Esophagus muscularis mucosa (tissue), 4 donors: Measurements from ENCODE around the gene MLXIPL. TPM values are rescaled to one million over a fixed set of nuclear protein-coding genes. Genes with fewer than 3 reads are reported as not detected.

Experiments used
- DNase-seq: peaks from one replicate; pipeline ENCODE4 v3.0.0-alpha.2; 2017; ENCODE audit errors: extremely low spot score
- H3K27ac ChIP-seq, 4 donors: fragments of 200-600 bp; sonication (generic); replicated peaks in 1 of 4; 1 replicate in 3 of 4; 2 replicates in 1 of 4; pipeline ENCODE4 v1.5.1; 2016 to 2019; ENCODE audit warnings: mild to moderate bottlenecking in 1 of 4
- H3K27me3 ChIP-seq, 4 donors: fragments of 200-600 bp; sonication (generic); one replicate each; pipeline versions ENCODE4 v1.5.1 to v1.6.0; 2016 to 2019
- H3K36me3 ChIP-seq, 4 donors: fragments of 200-600 bp; sonication (generic); one replicate each; pipeline ENCODE4 v1.5.1; 2016 to 2019
- H3K4me1 ChIP-seq, 4 donors: fragments of 200-600 bp; sonication (generic); one replicate each; pipeline ENCODE4 v1.5.1; 2016 to 2019
- H3K4me3 ChIP-seq, 4 donors: fragments of 200-600 bp; sonication (generic); 1 replicate in 2 of 4; 2 replicates in 2 of 4; pipeline ENCODE4 v1.5.1; 2016 to 2019; ENCODE audit warnings: mild to moderate bottlenecking in 4 of 4, moderate library complexity in 1 of 4
- H3K9me3 ChIP-seq, 4 donors: fragments of 200-600 bp; sonication (generic); 1 replicate in 3 of 4; 2 replicates in 1 of 4; pipeline ENCODE4 v1.5.1; 2016 to 2019
- EP300 ChIP-seq: sonication (generic); formaldehyde crosslinking; IDR thresholded peaks from one replicate; pipeline ENCODE4 v1.6.1; 2017; ENCODE audit warnings: antibody characterized with exemption
- POLR2A ChIP-seq: fragments of 450-650 bp; IDR thresholded peaks from one replicate; pipeline ENCODE4 v1.6.1; 2017; ENCODE audit warnings: antibody characterized with exemption, moderate library complexity, mild to moderate bottlenecking, low read depth
- POLR2AphosphoS5 ChIP-seq, 2 donors: sonication (generic); formaldehyde crosslinking; IDR thresholded peaks; one replicate each; pipeline ENCODE4 v1.6.1; 2017; ENCODE audit warnings: antibody characterized with exemption in 2 of 2
- WGBS: methylation state at CpG from one replicate; pipeline ENCODE4 v1.1.5; 2018; 5-methylcytosine and 5-hydroxymethylcytosine counted together
- intact Hi-C: fragments of 100-400 bp; cut with DNase I; formaldehyde crosslinking; loops from one replicate; pipeline ENCODE4 v1.15.1; 2023
- total RNA-seq, 4 donors: library from RNA; depleted of rRNA; stranded (reverse); fragments of >200 nt; gene quantifications; one replicate each; pipeline versions ENCODE4 v1.1.0 to v1.2.1, GENCODE V29; 2016
- TF ChIP-seq, protein P1 (sequence below), 3 experiments: fragments of 200-600 bp in 2 of 3; fragments of 450-650 bp in 1 of 3; sonication (generic) in 2 of 3; IDR thresholded peaks; one replicate each; pipeline ENCODE4 v1.5.1; 2017 to 2019; ENCODE audit warnings: antibody characterized with exemption in 3 of 3, mild to moderate bottlenecking in 2 of 3, moderate library complexity in 1 of 3

MLXIPL gene
- total RNA-seq, 4 donors from 2014 or later, result 6.5 to 19.5 (median 10.3) TPM

DNA sequence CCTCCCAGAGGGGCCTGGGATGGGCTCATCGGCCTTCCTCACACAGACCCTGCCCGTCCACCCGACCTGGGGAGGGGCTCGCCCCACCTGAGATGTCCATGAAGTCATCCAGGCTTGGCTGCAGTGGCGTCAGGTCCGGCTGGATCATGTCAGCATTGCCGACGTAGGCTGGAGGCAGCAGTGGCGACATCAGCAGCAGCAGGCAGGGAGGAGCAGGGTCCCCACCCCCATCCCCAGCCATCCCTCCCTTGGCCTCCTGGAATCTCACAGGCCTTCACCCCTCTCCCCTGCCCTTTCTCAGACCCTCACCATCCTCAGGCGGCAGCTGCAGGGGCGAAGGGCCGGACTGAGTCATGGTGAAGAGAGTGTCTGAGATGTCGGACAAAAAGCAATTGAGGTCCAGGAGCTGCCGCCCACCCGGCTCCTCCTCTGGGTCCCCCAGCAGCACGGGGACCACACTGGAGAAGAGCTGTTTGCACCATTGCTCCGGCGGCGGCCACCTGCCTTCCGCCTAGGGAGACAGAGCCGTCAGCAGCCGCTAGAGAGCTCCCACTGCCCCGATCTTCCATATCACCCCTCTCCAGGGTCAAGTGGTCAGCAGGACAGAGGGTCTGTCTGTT is 18.6 kb downstream of the MLXIPL start:
- H3K9me3 ChIP-seq, result no peaks in the 10 kb centered on the region
- no peaks in the 10 kb centered on the region for H3K36me3 ChIP-seq
- no peak for DNase-seq
- 62% methylated on average over 20 of the region's 23 CpGs for WGBS
- peaks cover 3 to 9% (median 7%) of the 10 kb centered on the region in 4 donors for H3K4me1 ChIP-seq
- TF ChIP-seq EP300 (no peak), POLR2A (no peak), POLR2AphosphoS5 (IDR thresholded peaks at IDR 0.05) (no peak)
- TF ChIP-seq, protein P1, sequence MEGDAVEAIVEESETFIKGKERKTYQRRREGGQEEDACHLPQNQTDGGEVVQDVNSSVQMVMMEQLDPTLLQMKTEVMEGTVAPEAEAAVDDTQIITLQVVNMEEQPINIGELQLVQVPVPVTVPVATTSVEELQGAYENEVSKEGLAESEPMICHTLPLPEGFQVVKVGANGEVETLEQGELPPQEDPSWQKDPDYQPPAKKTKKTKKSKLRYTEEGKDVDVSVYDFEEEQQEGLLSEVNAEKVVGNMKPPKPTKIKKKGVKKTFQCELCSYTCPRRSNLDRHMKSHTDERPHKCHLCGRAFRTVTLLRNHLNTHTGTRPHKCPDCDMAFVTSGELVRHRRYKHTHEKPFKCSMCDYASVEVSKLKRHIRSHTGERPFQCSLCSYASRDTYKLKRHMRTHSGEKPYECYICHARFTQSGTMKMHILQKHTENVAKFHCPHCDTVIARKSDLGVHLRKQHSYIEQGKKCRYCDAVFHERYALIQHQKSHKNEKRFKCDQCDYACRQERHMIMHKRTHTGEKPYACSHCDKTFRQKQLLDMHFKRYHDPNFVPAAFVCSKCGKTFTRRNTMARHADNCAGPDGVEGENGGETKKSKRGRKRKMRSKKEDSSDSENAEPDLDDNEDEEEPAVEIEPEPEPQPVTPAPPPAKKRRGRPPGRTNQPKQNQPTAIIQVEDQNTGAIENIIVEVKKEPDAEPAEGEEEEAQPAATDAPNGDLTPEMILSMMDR (IDR thresholded peaks at IDR 0.05), result no peak
- no peak overlapping the region for H3K27ac ChIP-seq
- no peak overlapping the region for H3K4me3 ChIP-seq
- peaks cover 0 to 49% (median 2%) of the 10 kb centered on the region in 4 donors for H3K27me3 ChIP-seq
- intact Hi-C loops, result loop anchor here (2.0 kb wide), 1 partner anchor 61 kb away; the partner anchor contains the start of gene VPS37D

DNA sequence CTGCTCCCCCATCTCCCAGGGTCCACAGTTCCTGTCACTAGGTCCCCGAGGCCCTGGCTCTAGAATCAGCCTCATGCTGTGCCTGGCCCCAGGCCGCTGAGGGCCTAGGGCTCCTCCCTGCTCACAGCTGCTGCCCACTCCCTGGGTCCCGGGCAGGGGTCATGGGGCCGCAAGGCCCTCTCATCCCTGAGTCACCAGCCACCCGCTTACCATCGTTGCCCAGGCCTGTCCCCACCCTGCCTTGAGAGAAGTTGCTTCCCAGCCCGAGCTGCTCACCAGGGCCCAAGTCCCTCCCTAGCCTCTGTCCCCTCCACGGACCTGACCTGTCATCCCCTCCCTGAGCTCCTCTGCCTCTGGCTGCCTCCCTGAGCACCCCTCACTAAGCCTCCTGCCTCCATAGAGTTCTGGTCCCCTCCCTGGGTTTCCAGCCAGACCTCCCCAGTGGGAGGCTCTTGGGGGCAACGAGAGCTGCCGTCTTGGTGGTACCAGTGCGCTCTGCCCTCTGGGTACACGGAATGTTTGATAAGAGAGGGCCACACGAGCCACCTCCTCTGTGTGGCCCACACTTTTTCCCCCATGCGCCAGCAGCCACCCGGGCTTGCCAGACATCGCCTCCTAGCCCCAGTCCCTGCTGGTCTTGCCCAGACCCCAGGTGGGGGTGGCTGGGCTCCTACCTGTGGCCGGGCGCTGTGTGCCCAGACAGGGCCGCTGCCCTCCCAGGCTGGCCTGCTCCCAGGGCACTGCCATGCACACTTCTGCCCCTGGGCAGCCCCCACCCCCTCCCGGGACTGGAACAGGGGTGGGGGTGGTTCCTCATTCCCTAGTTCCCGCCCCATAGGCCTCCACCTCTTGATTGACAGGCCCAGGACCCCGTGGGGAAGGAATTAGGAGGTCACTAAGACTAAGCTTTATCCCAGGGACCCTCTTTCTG is 21.3 kb downstream of the MLXIPL start:
- intact Hi-C loops, result no loop called here
- H3K4me3 ChIP-seq, result no peak overlapping the region
- H3K9me3 ChIP-seq, result no peaks in the 10 kb centered on the region
- no peak for TF ChIP-seq EP300
- TF ChIP-seq, protein P1 (IDR thresholded peaks at IDR 0.05), result no peak
- H3K36me3 ChIP-seq, result no peaks in the 10 kb centered on the region
- WGBS, result 77% methylated on average over 20 of the region's 22 CpGs
- H3K27ac ChIP-seq, result no peak overlapping the region
- H3K27me3 ChIP-seq, result peaks cover 0 to 59% (median 2%) of the 10 kb centered on the region in 4 donors
- DNase-seq, result no peak
- H3K4me1 ChIP-seq, result peaks cover 3 to 9% (median 7%) of the 10 kb centered on the region in 4 donors

DNA sequence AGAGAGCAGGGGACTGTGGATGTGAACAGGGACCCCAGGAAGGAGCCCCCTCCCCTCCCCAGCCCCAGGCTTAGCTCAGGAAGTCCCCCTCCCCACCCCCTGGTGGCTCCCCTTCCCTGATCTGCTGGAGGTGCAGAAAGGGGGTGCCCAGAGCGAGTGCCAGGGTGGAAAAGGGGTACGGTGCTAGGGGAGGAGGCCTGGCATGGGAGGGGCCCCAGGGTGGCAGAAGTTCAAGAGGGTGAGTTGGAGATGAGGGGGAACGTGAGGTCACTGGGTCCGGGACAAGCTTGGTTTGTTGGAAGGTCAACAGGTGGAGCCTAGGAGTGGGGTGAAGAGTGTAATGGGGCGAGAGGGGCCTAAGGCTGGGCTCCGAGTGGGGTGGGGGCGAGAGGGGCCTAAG is 24.4 kb downstream of the MLXIPL start:
- intact Hi-C loops, result no loop called here
- Histone ChIP-seq H3K27me3 (peaks cover 0 to 64% (median 0%) of the 10 kb centered on the region in 4 donors), H3K27ac (no peak overlapping the region), H3K4me3 (no peak overlapping the region), H3K36me3 (no peaks in the 10 kb centered on the region), H3K9me3 (no peaks in the 10 kb centered on the region), H3K4me1 (no peaks in the 10 kb centered on the region)
- WGBS, result 73% methylated on average over 7 of the region's 7 CpGs
- no peak for DNase-seq
- TF ChIP-seq, protein P1 (IDR thresholded peaks at IDR 0.05), result no peak
- TF ChIP-seq POLR2A, result no peak
- no peak for TF ChIP-seq POLR2AphosphoS5 (IDR thresholded peaks at IDR 0.05)
- no peak for TF ChIP-seq EP300

DNA sequence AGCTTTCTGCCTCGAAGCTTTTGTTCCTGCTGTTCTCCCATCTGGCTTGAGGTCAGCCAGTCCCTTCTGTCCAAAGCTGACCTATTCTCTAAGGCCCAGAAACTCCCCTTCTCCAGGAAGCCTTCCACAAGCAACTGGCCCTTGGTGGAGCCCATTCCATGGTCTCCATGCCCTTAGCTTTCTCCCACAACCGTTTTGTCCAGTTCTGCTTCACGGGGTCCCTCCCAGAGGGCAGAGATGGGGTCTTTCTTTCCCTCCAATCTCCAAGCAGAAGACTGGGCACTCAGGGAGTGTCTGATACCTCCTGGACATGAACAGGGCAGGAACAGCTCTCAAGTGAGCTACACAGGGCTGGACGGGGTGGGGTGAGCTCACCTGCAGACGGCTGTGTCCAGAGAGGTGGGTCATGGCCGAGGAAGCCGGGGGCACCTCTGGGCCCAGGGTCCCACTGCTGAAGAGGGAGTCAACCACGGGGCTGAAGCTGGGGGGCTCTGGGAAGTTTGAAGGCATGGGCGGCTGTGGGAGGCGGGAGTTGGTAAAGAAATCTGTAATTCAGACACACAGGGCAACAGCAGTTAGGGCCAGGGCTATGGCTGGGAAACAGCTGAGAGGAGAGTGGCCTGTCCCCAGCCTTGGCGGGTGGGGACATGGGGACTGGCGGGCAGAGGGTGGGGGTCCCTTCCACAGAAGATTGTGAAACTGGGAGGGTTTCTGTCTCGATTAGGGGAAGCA is 25.0 kb downstream of the MLXIPL start:
- no peaks in the 10 kb centered on the region for H3K4me1 ChIP-seq
- no peak overlapping the region for H3K4me3 ChIP-seq
- DNase-seq, result no peak
- no peaks in the 10 kb centered on the region for H3K9me3 ChIP-seq
- H3K27me3 ChIP-seq, result peaks cover 0 to 64% (median 0%) of the 10 kb centered on the region in 4 donors
- H3K36me3 ChIP-seq, result no peaks in the 10 kb centered on the region
- intact Hi-C loops, result no loop called here
- no peak for TF ChIP-seq POLR2AphosphoS5 (IDR thresholded peaks at IDR 0.05)
- TF ChIP-seq, protein P1 (IDR thresholded peaks at IDR 0.05), result no peak
- TF ChIP-seq POLR2A, result no peak
- no peak for TF ChIP-seq EP300
- WGBS, result 83% methylated on average over 13 of the region's 13 CpGs
- no peak overlapping the region for H3K27ac ChIP-seq
